HEK293 (cell line): Measurements from ENCODE around the gene SMNDC1.

Experiments
- CTCF ChIP-seq: fragments of 450-650 bp; formaldehyde crosslinking; IDR thresholded peaks from 2 replicates; pipeline ENCODE4 v1.5.1; 2016; ENCODE audit warnings: missing biosample characterization, missing genetic modification characterization
- IKZF3 ChIP-seq: fragments of 450-650 bp; IDR thresholded peaks from 2 replicates; pipeline ENCODE4 v1.5.0; 2018; ENCODE audit warnings: missing biosample characterization, mild to moderate bottlenecking, missing genetic modification characterization, moderate library complexity
- PBX3 ChIP-seq: sonication (generic); formaldehyde crosslinking; IDR thresholded peaks from 2 replicates; pipeline ENCODE4 v1.8.1; 2022; ENCODE audit warnings: mild to moderate bottlenecking, moderate library complexity, missing genetic modification reagents
- SETDB1 ChIP-seq: IDR thresholded peaks from one replicate; pipeline ENCODE4 v1.6.1; 2017; ENCODE audit warnings: mild to moderate bottlenecking, low read length, moderate library complexity, mixed read lengths; ENCODE audit not compliant: insufficient read length
- ZBTB7A ChIP-seq: fragments of 450-650 bp; formaldehyde crosslinking; IDR thresholded peaks from 2 replicates; pipeline ENCODE4 v1.5.1; 2016; ENCODE audit warnings: low read depth, missing biosample characterization, missing genetic modification characterization
- ZNF133 ChIP-seq: fragments of 450-650 bp; formaldehyde crosslinking; IDR thresholded peaks from 2 replicates; pipeline ENCODE4 v1.5.1; 2016; ENCODE audit warnings: missing biosample characterization, missing genetic modification characterization
- ZNF138 ChIP-seq: fragments of 450-650 bp; formaldehyde crosslinking; IDR thresholded peaks from 2 replicates; pipeline ENCODE4 v1.5.1; 2016; ENCODE audit warnings: missing biosample characterization, missing genetic modification characterization, borderline replicate concordance
- ZNF26 ChIP-seq: fragments of 450-650 bp; formaldehyde crosslinking; IDR thresholded peaks from 2 replicates; pipeline ENCODE4 v1.5.1; 2016; ENCODE audit warnings: missing biosample characterization, missing genetic modification characterization
- ZNF501 ChIP-seq: fragments of 450-650 bp; formaldehyde crosslinking; IDR thresholded peaks from 2 replicates; pipeline ENCODE4 v1.5.1; 2016; ENCODE audit warnings: missing biosample characterization, missing genetic modification characterization
- ZNF610 ChIP-seq: fragments of 450-650 bp; formaldehyde crosslinking; IDR thresholded peaks from 2 replicates; pipeline ENCODE4 v1.5.1; 2016; ENCODE audit warnings: missing biosample characterization, missing genetic modification characterization, borderline replicate concordance
- ZNF654 ChIP-seq: fragments of 450-650 bp; formaldehyde crosslinking; IDR thresholded peaks from 2 replicates; pipeline ENCODE4 v1.5.1; 2016; ENCODE audit warnings: low read depth, missing biosample characterization, missing genetic modification characterization
- ZNF768 ChIP-seq: fragments of 450-650 bp; formaldehyde crosslinking; IDR thresholded peaks from 2 replicates; pipeline ENCODE4 v1.5.1; 2018; ENCODE audit warnings: missing biosample characterization, mild to moderate bottlenecking, missing genetic modification characterization

- no peak for TF ChIP-seq ZNF610
- TF ChIP-seq ZNF501, result no peak
- peak; percentile 63 for TF ChIP-seq CTCF (tag by site-specific recombination)
- TF ChIP-seq PBX3, result no peak
- no peak for TF ChIP-seq ZNF133 (tag by site-specific recombination)
- TF ChIP-seq IKZF3, result no peak
- TF ChIP-seq ZBTB7A (tag by site-specific recombination), result no peak
- TF ChIP-seq ZNF654, result peak; percentile 84
- TF ChIP-seq ZNF26 (tag by site-specific recombination), result no peak
- TF ChIP-seq ZNF138, result no peak
- TF ChIP-seq ZNF768 (tag by site-specific recombination), result no peak
- no peak for TF ChIP-seq SETDB1
These were observed 49.6 kb upstream of the SMNDC1 start for GRCh38 chr10:110354322-110354766.
